Endometrial microvascular endothelial cells (primary cell): Measurements from ENCODE around the gene SMG7. TPM values are rescaled to one million over a fixed set of nuclear protein-coding genes. Genes with fewer than 3 reads are reported as not detected.

Experiments used
- in situ Hi-C: cut with HindIII; loops from 2 replicates; pipeline ENCODE4 v1.10.0; 2017; ENCODE audit warnings: low sequenced_read_pairs, low pct_unique_long_range_greater_than_20kb; ENCODE audit errors: inconsistent ontology term
- total RNA-seq: library from RNA; depleted of rRNA; stranded (reverse); fragments of >200 nt; gene quantifications from one replicate; pipeline ENCODE4 v1.2.3, GENCODE V29; 2015; ENCODE audit errors: inconsistent ontology term

SMG7 gene
- total RNA-seq, 1 donor from 2014 or later = 28.7 TPM

DNA sequence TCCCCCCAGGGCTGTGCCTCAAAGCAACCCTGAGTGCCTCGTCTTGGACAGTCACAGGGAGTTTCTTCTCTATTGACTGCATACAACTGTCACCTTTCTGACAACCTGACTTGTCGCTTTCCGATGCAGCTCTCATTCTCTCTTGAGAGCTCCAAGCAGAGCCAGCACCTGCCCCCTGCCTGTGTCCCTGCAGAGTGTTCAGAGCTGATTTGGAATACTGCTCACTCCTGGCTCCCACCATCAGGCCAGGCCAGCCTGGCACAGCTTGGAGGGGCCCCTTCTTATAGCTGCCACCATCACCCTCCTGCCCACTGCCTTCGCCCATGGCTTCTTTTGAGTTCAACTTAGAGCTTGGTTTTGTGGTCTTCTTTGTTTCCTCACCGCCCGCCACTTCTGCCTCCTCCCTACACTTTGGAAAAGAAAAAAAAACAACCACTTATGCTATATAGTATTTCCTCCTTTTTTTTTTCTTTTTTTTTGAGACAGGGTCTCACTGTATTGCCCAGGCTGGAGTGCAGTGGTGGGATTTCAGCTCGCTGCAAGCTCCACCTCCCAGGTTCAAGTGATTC is 105.7 kb downstream of the SMG7 start:
- in situ Hi-C loops = no loop called here

DNA sequence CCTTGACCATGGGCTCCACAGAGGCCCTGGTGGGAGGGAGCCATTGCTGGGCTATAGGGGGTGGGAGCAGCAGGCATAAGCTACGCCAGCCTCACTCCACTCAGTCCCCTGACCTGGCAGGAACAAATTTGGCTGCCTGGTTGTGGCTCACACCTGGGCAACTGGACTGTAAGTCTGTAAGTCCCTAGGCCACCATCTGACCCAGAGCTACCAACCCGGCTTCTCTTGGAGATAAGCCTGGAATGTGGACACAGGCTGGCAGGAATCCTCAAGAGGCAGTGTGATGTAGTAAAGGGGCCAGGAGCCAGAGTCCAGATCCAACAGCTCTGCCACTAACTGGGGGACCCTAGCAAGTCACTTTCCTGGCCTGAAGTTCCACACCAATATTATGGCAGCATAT is 106.6 kb downstream of the SMG7 start:
- in situ Hi-C loops = no loop called here

DNA sequence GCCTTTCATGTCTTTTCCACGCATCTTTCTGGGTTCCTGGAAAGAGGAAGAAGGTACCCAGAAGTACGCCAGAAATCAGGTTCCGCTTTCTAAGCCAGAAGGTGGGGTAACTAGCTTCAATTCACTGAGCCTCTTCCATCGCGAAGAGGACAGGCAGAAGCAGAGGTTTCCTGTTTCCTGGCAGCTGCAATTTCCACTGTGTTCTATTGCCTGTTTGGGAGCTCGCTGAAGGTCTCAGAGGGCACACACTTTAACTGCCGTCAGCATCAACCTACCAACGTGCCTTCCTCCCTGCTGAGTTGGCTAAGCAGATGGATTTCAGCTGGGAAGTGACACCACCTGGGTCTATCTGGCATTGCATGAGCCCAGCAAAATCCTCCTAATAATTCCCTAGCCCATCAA is 108.0 kb downstream of the SMG7 start:
- in situ Hi-C loops = no loop called here

DNA sequence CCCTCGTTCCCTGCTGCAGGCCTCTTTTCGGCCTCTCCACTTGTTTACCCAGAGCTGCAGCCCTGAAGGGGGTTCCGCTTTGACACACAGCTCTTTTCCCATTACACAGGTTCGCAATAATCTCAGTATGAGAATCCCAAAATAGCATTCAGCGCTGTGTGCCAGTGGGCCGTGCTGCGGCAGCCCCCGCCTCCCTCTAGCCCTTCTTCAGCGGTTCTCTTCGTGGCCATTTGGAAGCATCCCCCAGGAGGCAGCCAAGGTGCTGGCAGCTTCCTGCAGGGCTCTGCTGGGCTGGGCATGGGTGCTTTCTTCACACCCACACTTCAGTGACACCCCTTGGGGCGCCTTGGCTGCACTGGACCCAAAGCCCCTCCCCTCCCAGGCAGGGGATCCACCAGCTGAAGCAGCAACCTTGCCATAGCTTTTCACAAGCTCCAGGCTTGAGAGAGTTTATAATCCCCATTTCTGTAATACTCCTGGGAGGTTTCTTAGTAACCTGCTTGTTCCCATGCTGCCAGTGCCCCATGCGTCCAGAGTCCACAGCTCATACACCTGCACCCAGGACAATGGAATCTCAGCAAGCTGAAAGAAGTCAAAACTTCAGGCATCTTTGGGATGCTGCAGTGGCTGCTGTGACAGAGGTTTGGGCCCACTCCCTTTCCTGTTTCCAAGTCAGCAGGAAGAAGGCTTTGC is 109.9 kb downstream of the SMG7 start:
- in situ Hi-C loops = no loop called here

DNA sequence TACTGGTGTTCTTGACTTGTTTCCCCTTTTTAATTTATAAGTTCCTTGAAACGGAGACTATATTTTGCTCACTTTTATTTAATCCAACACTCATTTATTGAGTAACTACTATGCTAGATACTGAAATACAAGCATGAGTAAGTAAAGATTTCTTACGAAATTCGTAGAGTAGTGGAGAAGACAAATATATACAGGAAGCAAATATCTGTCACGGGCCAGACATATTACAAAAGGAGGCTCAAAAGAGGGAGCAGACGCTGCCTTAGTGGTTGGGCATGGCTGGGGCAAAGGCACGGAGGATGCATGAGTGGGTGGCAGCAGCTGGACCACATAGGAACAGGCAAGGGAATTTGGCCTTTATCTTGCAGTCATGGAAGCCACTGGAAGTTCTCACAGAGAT is 111.2 kb downstream of the SMG7 start:
- in situ Hi-C loops = no loop called here

DNA sequence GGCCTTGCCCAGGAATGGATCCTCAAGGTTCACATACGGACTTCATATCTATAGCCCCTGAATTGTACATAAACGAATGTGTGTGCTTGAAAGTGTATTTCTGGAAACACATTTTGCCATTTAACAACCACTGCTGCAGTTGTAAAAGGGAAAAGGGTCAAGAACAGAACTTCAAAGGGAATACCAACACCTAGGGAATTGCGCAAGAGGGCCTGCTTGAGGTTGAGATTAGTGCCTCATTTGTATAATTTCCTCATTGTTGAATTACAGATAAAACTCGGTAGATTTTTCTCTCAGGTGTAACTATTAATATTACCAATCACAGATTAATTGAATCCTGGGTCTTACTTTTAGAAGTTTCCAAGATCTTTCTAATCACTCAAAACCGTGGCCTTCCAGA is 111.8 kb downstream of the SMG7 start:
- in situ Hi-C loops = no loop called here

DNA sequence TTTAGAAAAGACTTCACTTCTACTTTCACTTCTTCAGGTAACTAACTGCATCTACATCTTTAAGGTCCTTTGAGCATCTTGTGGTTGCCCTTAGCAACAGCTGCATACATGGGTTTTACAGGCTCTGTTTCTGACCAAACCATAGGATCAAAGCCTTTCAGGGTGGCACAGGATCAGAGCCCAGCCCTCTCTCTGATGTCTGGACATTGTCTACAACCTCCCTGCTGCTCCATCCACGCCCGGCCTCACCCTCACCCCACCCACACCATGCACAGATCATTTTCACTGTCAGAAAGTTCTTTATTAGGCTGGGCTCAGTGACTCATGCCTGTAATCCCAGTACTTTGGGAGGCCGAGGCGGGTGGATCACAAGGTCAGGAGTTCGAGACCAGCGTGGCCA is 112.7 kb downstream of the SMG7 start:
- in situ Hi-C loops = no loop called here

DNA sequence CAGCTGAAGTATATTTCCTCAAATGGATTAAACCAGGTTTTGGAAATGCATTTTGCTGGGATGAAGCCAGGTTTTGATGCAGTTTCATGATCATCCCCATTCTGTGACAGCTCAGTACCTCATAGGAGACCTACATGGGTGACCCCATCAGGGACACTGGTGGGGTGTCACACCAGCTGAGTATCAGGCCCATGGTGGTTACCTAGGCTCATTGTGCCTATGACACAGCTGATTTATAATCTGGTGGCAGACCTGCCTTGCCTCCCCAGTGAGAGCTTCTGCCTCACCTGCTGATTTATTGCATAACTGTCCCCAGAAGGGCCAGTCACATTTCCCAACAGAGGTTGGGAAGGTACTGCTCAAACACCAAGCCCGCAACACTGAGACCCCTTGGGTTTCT is 114.2 kb downstream of the SMG7 start:
- in situ Hi-C loops = no loop called here

DNA sequence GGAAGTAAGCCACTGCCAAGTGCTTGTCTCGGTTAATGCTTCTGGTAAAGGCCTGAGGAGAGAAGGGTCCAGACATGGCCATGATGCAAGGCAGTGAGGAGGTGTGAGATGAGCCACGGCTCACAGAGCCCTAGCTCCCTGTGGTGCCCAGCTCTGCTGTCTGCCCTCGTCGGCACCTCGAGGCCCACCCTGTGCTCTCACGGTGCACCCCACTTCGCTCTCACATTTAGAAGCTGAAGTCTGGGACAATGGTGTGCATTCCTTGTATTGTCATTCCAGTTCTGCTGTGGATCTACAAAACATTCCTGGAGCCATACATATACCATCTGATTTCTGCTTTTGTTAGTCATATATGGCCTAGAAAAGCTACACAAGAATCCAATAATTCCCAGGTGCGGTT is 114.6 kb downstream of the SMG7 start:
- in situ Hi-C loops = no loop called here

DNA sequence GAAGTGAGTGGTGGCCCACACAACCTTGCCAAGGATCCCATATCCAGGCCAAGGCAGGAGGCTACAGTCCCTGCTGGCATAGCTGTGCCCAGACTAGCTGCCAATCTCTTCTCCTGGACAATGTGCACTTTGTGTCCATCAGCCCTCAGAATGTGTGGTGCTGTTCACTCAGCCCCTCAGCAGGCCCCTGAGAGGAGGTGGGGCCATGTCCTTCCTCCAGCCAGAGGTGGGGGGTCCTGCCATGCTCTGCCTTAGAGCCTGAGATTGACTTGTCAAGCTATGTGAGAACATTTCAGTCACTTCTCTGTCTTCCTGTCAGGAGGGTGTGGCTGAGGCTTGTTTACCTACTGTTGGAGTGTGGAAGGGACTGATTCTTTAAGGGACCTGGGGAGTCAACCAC is 116.5 kb downstream of the SMG7 start:
- in situ Hi-C loops = no loop called here

DNA sequence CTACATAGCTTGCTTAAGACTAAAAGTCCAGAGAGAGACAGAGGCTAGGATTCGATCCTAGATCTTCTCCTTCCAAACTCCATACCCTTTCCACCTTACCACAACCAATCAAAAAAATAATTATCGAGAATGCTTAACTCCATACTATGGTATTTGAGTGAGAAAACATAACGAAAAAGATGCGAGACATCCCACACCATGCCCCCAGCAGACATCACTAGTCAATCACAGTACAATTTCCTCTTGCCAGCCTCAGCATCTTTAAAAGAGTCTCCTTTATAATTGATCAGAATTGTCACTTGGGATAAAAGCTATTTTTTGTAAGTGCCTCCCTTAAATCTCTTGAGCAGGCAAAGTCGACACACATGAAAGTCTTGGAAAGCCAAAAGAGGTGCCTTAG is 117.1 kb downstream of the SMG7 start:
- in situ Hi-C loops = no loop called here

DNA sequence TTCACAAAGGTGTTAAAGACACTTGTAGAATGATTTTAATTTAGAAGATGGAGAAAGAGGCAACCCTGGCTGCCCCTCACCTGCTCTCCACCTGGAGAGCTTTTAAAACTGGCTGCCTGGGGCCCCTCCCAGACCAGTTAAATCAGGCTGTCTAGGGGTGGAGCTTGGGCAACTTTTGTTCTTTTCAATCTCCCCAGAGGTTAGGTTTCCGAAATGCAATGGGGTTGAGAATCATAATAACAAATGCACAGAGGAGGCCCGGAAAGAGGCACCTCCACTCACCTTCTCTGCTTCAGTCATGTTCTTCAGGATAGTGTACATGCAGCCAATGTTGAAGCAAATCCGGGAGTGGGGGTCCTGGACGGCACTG is 117.6 kb downstream of the SMG7 start:
- in situ Hi-C loops = no loop called here

DNA sequence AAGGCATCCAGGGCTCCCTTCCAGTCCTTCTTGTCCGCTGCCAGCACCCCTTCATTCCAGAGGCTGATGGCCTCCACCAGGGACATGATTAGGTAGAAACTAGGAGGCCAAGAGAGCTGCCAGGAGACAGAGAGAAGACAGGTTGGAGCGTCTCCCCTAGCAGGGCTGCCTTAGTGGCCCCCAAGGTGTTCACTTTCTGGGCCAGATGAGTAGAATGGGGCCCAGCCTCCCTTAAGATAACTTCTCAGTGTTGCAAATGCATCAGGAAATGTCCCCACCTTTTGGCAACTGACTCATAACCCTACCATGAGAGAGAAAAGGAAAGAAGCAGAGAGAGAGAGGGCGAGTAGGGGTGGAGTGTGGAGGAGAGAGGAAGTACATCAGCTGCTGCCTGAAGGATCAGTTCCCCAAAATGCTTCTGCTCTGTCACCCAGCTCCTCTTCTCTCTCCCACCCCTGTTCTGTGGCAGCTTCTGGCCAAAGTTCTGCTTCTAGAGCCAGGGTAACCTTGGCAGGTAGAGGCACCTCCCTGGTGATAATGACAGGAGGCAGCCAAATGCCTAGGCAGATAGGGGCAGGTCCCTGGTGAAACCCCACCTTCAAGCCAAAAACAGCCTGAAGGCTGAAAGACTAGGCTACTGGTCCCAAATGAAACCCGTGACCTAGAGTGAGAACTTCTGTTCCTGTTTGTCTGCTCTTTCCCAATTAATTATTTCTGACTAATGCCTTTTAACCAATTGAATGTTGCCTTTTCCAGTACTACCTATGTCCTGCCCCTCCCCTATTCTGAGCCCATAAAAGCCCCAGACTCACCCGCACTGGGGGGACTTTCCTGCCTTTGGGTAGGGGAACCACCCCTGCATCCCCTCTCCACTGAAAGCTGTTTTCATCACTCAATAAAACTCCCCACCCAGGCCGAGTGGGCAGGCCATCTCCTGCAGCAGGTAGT is 118.2 kb downstream of the SMG7 start, which contains the start of gene NCF2:
Gene NCF2 (minus strand): TSS at position 216 of the 948 bp plus-strand sequence. CDS start 130 bp downstream, at position 86.
- in situ Hi-C loops = no loop called here

DNA sequence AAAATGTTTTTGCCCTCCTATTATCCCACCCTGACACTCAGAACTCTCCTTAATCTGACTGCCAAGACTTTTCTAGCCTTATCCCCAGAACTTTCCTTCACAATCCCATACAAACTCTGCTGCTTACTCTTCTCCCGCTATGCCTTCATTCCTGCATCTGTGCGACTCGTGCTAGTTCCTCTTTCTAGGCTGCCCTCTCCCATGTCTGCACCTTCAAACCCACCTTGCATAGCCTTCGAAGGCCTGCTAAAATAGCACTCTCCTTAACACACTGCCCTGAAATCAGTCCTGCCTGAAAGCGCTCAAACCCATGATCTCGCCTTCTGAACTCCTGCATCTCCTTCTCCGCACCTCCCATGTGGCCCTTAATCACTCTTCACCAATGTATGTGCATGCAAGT is 120.4 kb downstream of the SMG7 start:
- in situ Hi-C loops = no loop called here

DNA sequence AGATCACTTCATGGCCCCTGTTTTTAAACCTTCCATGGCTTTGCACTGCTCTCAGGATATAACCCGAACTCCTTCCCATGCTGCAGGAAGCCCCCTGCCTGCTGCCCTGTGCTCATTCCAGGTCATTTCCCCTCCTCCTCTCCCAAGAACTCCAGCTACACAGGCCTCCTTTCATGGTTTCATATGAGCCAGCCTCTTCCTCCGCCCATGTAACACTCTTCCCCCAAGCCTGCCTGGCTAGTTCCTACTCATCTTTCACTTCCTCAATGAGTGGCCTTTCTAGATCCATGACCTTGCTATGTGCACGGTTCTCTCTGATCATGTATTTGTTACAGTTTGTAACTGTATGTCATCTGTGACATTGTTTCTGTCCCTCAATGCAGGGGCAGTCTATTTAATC is 121.1 kb downstream of the SMG7 start:
- in situ Hi-C loops = no loop called here

DNA sequence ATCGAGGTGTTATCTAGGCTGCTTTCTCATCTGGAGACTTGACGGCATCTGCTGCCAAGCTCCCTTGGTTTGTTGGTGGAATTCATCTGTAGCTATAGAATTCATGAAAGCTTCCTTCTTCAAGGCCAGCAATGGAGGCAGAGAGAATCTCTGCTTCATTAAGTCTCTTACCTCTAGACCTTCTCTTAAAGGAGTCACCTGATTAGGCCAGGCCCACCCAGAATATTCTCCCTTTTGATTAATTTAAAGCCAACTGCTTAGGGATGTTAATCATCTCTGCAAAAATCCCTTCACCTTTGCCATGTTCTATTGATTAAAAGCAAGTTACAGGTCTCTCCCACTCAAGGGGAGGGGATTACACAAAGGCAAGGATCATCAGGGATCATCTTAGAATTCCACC is 123.2 kb downstream of the SMG7 start:
- in situ Hi-C loops = no loop called here

DNA sequence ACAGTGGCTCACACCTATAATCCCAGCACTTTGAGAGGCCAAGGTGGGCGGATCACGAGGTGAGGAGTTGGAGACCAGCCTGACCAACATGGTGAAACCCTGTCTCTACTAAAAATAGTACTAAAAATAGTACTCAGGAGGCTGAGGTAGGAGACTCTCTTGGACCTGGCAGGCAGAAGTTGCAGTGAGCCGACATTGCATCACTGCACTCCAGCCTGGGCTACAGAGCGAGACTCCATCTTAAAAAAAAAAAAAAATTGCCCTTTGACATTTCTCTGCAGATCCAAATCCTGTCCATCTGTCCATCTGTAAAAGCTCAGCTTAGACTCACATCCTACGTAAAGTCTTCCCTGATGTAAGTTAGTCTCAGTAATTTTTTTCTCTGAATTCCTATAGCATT is 124.2 kb downstream of the SMG7 start:
- in situ Hi-C loops = no loop called here

DNA sequence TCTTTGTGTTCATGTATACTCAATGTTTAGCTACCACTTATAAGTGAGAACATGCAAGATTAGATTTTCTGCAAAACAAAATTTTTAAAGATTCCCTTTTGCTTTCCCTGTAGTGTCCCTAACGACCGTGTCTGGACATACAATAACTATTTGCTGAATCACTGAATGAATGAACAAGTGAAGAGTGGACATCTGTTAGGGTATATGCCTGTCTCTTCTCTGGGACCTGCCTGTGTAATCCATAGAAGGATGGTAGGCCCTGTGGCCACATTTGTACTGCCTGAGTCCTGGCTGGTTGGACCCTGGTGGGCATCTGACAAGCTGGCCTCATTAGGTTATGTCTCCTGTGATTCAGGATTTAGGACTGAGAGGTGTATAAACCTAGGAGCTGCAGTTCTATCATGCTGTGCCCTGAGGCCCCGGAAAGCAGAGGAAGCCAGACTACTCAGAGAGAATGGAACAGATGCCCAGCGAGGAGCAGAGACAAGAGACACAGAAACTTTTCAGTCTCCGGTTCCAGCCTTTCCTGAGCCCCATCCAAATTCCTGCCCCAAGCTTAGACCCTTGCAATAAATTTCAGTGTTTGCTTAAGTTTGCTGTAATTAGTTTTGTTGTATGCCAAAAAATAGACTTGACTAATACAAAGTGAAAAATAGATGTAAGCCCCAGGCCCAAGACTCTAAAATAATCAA is 125.5 kb downstream of the SMG7 start:
- in situ Hi-C loops = no loop called here

DNA sequence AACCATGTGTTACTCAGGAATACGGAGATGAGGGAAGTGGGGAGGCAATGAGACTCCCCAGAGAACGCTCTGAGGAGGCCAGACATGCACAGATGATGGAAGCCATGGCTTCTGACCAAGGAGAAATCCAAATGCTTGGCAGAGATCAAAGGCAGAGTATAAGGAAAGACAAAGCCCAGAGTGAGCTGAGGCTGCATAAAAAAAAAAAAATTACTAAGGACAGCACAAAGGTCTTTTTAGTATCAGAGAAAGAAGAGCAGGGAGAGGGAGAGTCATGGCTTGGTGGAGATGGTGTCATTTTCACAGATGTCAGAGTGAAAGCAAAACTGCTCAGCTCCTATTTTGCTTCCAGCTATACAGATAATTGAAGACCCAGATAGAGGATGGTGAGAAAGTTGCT is 126.1 kb downstream of the SMG7 start:
- in situ Hi-C loops = no loop called here
